Mucosa of rectum (tissue), 2 donors: ENCODE measurements around the gene SHC3.
"Not testable (repeated sequence)": the region's sequence is repeated elsewhere in the genome, so short reads cannot be mapped to it uniquely, and the experiment has no call there.

ENCODE experiments used
- H3K27ac ChIP-seq, 2 donors: one replicate each; pipeline ENCODE4 v1.7.0; 2013; ENCODE audit warnings: inconsistent platforms in 2 of 2, low read depth in 2 of 2, low read length in 2 of 2
- H3K27me3 ChIP-seq, 2 donors: one replicate each; pipeline ENCODE4 v1.7.0; 2013; ENCODE audit warnings: low read length in 2 of 2; ENCODE audit not compliant: control insufficient read depth in 2 of 2, insufficient read depth in 2 of 2
- H3K36me3 ChIP-seq, 2 donors: one replicate each; pipeline ENCODE4 v1.7.0; 2013; ENCODE audit warnings: low read length in 2 of 2; ENCODE audit not compliant: control insufficient read depth in 2 of 2, insufficient read depth in 2 of 2
- H3K4me1 ChIP-seq, 2 donors: one replicate each; pipeline ENCODE4 v1.7.0; 2013; ENCODE audit warnings: low read length in 2 of 2, mild to moderate bottlenecking in 1 of 2; ENCODE audit not compliant: control insufficient read depth in 2 of 2, insufficient read depth in 2 of 2
- H3K4me3 ChIP-seq, 2 donors: one replicate each; pipeline ENCODE4 v1.7.0; 2013; ENCODE audit warnings: low read length in 2 of 2
- H3K9ac ChIP-seq, 2 donors: one replicate each; pipeline ENCODE4 v1.7.0; 2013; ENCODE audit warnings: low read length in 2 of 2, low read depth in 1 of 2, mild to moderate bottlenecking in 1 of 2
- H3K9me3 ChIP-seq, 2 donors: one replicate each; pipeline ENCODE4 v1.7.0; 2013; ENCODE audit warnings: low read length in 2 of 2; ENCODE audit not compliant: control insufficient read depth in 2 of 2
- donor health status: healthy.
- donor health status: Normal muscosa, but diverticular disease.

The SHC3 gene

GRCh38 chr9:89213396-89213880 is 34.8 kb upstream of the SHC3 start:
- H3K4me1 ChIP-seq = no peaks in the 10 kb centered on the region
- no peak overlapping the region for H3K9ac ChIP-seq
- H3K4me3 ChIP-seq = no peak overlapping the region
- no peak overlapping the region for H3K27ac ChIP-seq
- no peaks in the 10 kb centered on the region for H3K9me3 ChIP-seq
- H3K36me3 ChIP-seq = no peaks in the 10 kb centered on the region
- no peaks in the 10 kb centered on the region for H3K27me3 ChIP-seq

DNA sequence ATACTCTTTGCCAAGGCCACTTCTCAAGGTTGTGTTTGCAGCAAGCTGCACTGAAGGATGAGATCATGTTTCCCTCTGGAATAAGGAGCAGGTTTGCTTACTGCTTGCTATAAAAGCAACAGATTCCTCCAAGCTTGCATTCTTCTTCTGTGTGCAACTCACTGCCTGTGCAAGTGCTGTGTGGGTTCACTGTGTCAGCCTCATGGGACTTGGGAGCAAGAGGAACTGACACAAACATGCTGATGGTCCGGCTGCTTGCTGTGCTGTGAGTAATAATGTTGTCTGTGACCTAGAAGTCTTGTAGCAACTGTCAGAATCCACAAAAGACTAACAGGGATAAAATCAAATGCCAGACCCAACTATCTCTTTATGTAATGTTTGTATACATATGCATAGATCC is 33.6 kb upstream of the SHC3 start:
- no peak overlapping the region for H3K9ac ChIP-seq
- H3K9me3 ChIP-seq = no peaks in the 10 kb centered on the region
- no peak overlapping the region for H3K4me3 ChIP-seq
- no peaks in the 10 kb centered on the region for H3K4me1 ChIP-seq
- H3K27me3 ChIP-seq = no peaks in the 10 kb centered on the region
- H3K36me3 ChIP-seq = no peaks in the 10 kb centered on the region
- no peak overlapping the region for H3K27ac ChIP-seq

- not testable (repeated sequence) for H3K4me3 ChIP-seq
Observed at GRCh38 chr9:89209311-89209710, 30.7 kb upstream of the SHC3 start.

GRCh38 chr9:89207026-89207425 is 28.4 kb upstream of the SHC3 start:
- Histone ChIP-seq H3K36me3 (no peaks in the 10 kb centered on the region), H3K9ac (no peak overlapping the region), H3K4me3 (no peak overlapping the region), H3K4me1 (no peaks in the 10 kb centered on the region), H3K9me3 (no peaks in the 10 kb centered on the region), H3K27ac (no peak overlapping the region), H3K27me3 (no peaks in the 10 kb centered on the region)

More at GRCh38 chr9:89209311-89209710, 30.7 kb upstream of the SHC3 start:
- H3K9ac ChIP-seq, H3K27me3 ChIP-seq, H3K4me1 ChIP-seq, H3K27ac ChIP-seq, H3K9me3 ChIP-seq, H3K36me3 ChIP-seq: not testable (repeated sequence)

GRCh38 chr9:89204801-89205200 is 26.2 kb upstream of the SHC3 start:
- Histone ChIP-seq H3K9ac (no peak overlapping the region), H3K27me3 (no peaks in the 10 kb centered on the region), H3K4me1 (no peaks in the 10 kb centered on the region), H3K36me3 (no peaks in the 10 kb centered on the region), H3K4me3 (no peak overlapping the region), H3K9me3 (no peaks in the 10 kb centered on the region), H3K27ac (no peak overlapping the region)

DNA sequence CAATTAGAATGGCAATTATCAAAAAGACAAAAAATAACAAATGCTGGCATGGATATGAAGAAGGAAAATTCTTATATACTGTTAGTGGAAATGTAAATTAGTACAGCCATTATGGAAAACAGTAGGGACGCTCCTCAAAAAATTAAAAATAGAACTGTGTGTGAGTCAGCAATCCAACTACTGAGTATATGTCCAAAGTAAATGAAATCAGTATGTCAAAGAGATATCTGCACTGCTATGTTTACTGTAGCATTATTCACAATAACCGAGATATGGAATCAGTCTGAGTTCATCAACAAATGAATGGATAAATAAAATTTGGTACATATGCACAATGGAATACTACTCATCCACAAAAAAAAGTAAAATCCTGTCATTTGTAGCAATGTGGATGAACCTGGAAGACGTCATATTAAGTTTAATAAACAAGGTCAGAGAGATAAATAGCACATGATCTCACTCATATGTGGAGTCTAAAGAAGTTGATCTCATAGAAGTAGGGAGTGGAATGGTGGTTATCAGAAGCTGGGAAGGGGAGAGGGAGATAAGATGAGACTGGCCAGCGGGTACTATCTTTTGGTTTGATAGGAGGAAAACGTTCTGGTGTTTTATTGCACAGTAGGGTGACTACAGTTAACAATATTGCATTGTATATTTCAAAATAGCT is 16.6 kb upstream of the SHC3 start:
- Histone ChIP-seq H3K4me1 (no peaks in the 10 kb centered on the region), H3K27ac (no peak overlapping the region), H3K36me3 (no peaks in the 10 kb centered on the region), H3K9me3 (peaks cover 0 to 1% of the 10 kb centered on the region in 2 donors), H3K9ac (no peak overlapping the region), H3K4me3 (no peak overlapping the region), H3K27me3 (no peaks in the 10 kb centered on the region)

GRCh38 chr9:89194421-89195130 is 16.0 kb upstream of the SHC3 start:
- peaks cover 0 to 1% of the 10 kb centered on the region in 2 donors for H3K9me3 ChIP-seq
- no peaks in the 10 kb centered on the region for H3K4me1 ChIP-seq
- H3K27me3 ChIP-seq = no peaks in the 10 kb centered on the region
- H3K4me3 ChIP-seq = no peak overlapping the region
- no peaks in the 10 kb centered on the region for H3K36me3 ChIP-seq
- H3K27ac ChIP-seq = no peak overlapping the region
- H3K9ac ChIP-seq = no peak overlapping the region

GRCh38 chr9:89191004-89191403 is 12.4 kb upstream of the SHC3 start:
- H3K36me3 ChIP-seq = no peaks in the 10 kb centered on the region
- no peaks in the 10 kb centered on the region for H3K4me1 ChIP-seq
- no peaks in the 10 kb centered on the region for H3K9me3 ChIP-seq

GRCh38 chr9:89189215-89189614 is 10.6 kb upstream of the SHC3 start:
- Histone ChIP-seq H3K9ac (no peak overlapping the region), H3K27ac (no peak overlapping the region), H3K9me3 (no peaks in the 10 kb centered on the region), H3K36me3 (no peaks in the 10 kb centered on the region), H3K4me1 (no peaks in the 10 kb centered on the region), H3K27me3 (no peaks in the 10 kb centered on the region), H3K4me3 (no peak overlapping the region)

More at GRCh38 chr9:89191004-89191403, 12.4 kb upstream of the SHC3 start:
- Histone ChIP-seq H3K9ac (no peak overlapping the region), H3K27ac (no peak overlapping the region), H3K4me3 (no peak overlapping the region), H3K27me3 (no peaks in the 10 kb centered on the region)

DNA sequence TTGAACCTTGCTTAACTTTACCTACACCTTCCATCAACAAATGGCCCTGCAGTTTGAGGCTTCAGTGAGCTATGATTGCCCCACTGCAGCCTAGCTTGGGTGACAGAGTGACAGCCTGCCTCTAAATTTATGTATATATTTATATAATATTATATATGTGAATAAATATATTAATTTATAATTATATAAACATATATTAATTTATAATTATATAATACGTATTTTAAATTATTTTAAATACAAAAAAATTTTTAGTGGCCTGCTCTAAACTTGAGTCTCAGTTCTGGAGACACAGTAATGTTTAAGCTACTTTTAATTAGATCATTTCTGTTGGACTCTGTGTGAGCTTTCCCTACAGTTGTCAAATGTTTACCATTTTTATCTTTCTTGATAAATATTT is 9.3 kb upstream of the SHC3 start:
- Histone ChIP-seq H3K27me3 (no peaks in the 10 kb centered on the region), H3K4me3 (no peak overlapping the region), H3K9me3 (no peaks in the 10 kb centered on the region), H3K27ac (no peak overlapping the region), H3K36me3 (no peaks in the 10 kb centered on the region), H3K4me1 (no peaks in the 10 kb centered on the region), H3K9ac (no peak overlapping the region)
